Naive thymus-derived CD4-positive, alpha-beta T cell (primary cell): ENCODE data around the gene MSANTD1. TPM values are rescaled to one million over a fixed set of nuclear protein-coding genes. Genes with fewer than 3 reads are reported as not detected.

ENCODE experiments used
- ATAC-seq: fragments of 150-1000 bp; cut with Tn5 transposase; 2 replicates; pipeline ENCODE4 v1.10.0; 2021; ENCODE audit warnings: mild to moderate bottlenecking, moderate library complexity
- CTCF ChIA-PET: fragments of 350-600 bp; sonication (Branson Sonifier 250); formaldehyde crosslinking; loops from one replicate; lab custom pipeline; 2021; ENCODE audit warnings: antibody characterized with exemption; lab: Charles Lee
- POLR2A ChIA-PET: fragments of 350-600 bp; sonication (Branson Sonifier 250); formaldehyde crosslinking; loops from one replicate; lab custom pipeline; 2021; ENCODE audit warnings: antibody characterized with exemption, inconsistent platforms; lab: Charles Lee
- DNase-seq, 9 donors: peaks; one replicate each; pipeline versions ENCODE4 v3.0.0 to v3.0.0-alpha.2; 2020 to 2022; ENCODE audit warnings: mixed read lengths in 1 of 9
- H3K27ac ChIP-seq: one replicate; pipeline ENCODE4 v1.7.0; 2013; ENCODE audit warnings: mild to moderate bottlenecking, low read depth, low read length, moderate library complexity
- H3K27me3 ChIP-seq, 2 donors: one replicate each; pipeline ENCODE4 v1.7.0; 2013; ENCODE audit warnings: low read length in 2 of 2, mild to moderate bottlenecking in 2 of 2, moderate library complexity in 2 of 2; ENCODE audit not compliant: control insufficient read depth in 2 of 2, insufficient read depth in 2 of 2
- H3K36me3 ChIP-seq, 3 experiments: 1 replicate in 2 of 3; 2 replicates in 1 of 3; pipeline ENCODE4 v1.7.0; 2013; ENCODE audit warnings: low read length in 3 of 3, mild to moderate bottlenecking in 3 of 3, moderate library complexity in 1 of 3; ENCODE audit not compliant: insufficient read depth in 3 of 3, control insufficient read depth in 2 of 3
- H3K4me1 ChIP-seq, 2 donors: one replicate each; pipeline ENCODE4 v1.7.0; 2013; ENCODE audit warnings: low read length in 2 of 2, mild to moderate bottlenecking in 2 of 2, moderate library complexity in 1 of 2; ENCODE audit not compliant: control insufficient read depth in 2 of 2, insufficient read depth in 2 of 2
- H3K4me3 ChIP-seq: 2 replicates; pipeline ENCODE4 v1.7.0; 2013; ENCODE audit warnings: mild to moderate bottlenecking, low read length
- H3K9me3 ChIP-seq, 3 experiments: 1 replicate in 2 of 3; 2 replicates in 1 of 3; pipeline ENCODE4 v1.7.0; 2013; ENCODE audit warnings: low read length in 3 of 3; ENCODE audit not compliant: control insufficient read depth in 2 of 3
- H3K27ac Mint-ChIP-seq, 9 donors: one replicate each; pipeline ENCODE4 v1.8.0; 2020 to 2022; ENCODE audit warnings: mixed read lengths in 9 of 9, mild to moderate bottlenecking in 8 of 9, moderate library complexity in 5 of 9, inconsistent platforms in 2 of 9
- H3K27me3 Mint-ChIP-seq, 5 donors: one replicate each; pipeline ENCODE4 v1.8.0; 2021 to 2022; ENCODE audit warnings: mixed read lengths in 5 of 5, mild to moderate bottlenecking in 1 of 5
- H3K36me3 Mint-ChIP-seq, 5 donors: one replicate each; pipeline ENCODE4 v1.8.0; 2020 to 2022; ENCODE audit warnings: mixed read lengths in 5 of 5, mild to moderate bottlenecking in 3 of 5, inconsistent platforms in 1 of 5
- H3K4me1 Mint-ChIP-seq, 7 donors: one replicate each; pipeline ENCODE4 v1.8.0; 2020 to 2022; ENCODE audit warnings: mixed read lengths in 7 of 7, mild to moderate bottlenecking in 3 of 7, inconsistent platforms in 1 of 7
- H3K4me3 Mint-ChIP-seq, 10 donors: one replicate each; pipeline ENCODE4 v1.8.0; 2020 to 2022; ENCODE audit warnings: mild to moderate bottlenecking in 10 of 10, mixed read lengths in 10 of 10, moderate library complexity in 6 of 10, inconsistent platforms in 2 of 10
- H3K9me3 Mint-ChIP-seq, 11 donors: one replicate each; pipeline ENCODE4 v1.8.0; 2020 to 2022; ENCODE audit warnings: mixed read lengths in 11 of 11, mild to moderate bottlenecking in 4 of 11, inconsistent platforms in 1 of 11, moderate library complexity in 1 of 11
- intact Hi-C, 2 donors: fragments of 100-400 bp; cut with micrococcal nuclease; formaldehyde crosslinking; loops; one replicate each; pipeline ENCODE4 v1.15.1; 2023
- polyA plus RNA-seq, 2 donors: library from polyadenylated mRNA; unstranded; fragments of 300-500 nt; fragmentation: Illumina TruSeq; gene quantifications; one replicate each; pipeline ENCODE4 v1.2.3, GENCODE V29; 2021
- total RNA-seq, 6 experiments: library from RNA in 5 of 6; stranded (reverse) in 5 of 6; gene quantifications; 1 replicate in 5 of 6; 2 replicates in 1 of 6; pipeline ENCODE4 v1.2.3 and lab custom pipeline; 2021 to 2026

The MSANTD1 gene
- total and polyA plus RNA-seq, 7 experiments from 2014 or later, result 1.4 to 2.7 (median 2.3) TPM; not detected in 2

DNA sequence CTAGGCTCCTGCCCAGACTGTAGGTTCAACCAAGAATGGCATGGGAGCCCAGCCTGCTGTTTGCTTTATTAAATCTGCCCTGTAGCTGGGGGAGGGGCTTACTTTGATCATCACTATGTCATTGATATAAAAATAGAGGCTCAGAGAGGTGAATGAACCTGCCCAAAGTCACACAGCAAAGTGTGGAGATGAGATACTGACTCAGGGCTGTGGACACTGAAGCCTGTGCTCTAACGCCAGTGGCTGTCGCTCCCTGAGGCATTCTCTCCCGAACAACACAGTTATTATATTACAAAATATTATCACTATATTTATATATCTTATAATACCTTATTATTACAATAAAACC, 3.5 kb downstream of the MSANTD1 start:
- DNase-seq (no peak), ATAC-seq (no peak)
- H3K27ac ChIP-seq, result no peak overlapping the region
- intact Hi-C loops, result no loop called here
- Mint-ChIP-seq H3K27me3 (no peaks in the 10 kb centered on the region), H3K4me3 (no peak overlapping the region), H3K4me1 (no peaks in the 10 kb centered on the region), H3K36me3 (peaks cover 0 to 12% (median 0%) of the 10 kb centered on the region in 5 donors), H3K9me3 (no peaks in the 10 kb centered on the region), H3K27ac (no peak overlapping the region)
- POLR2A ChIA-PET, result no interaction called here
- H3K27me3 ChIP-seq, result no peaks in the 10 kb centered on the region
- H3K4me1 ChIP-seq, result no peaks in the 10 kb centered on the region
- H3K4me3 ChIP-seq, result no peak overlapping the region
- CTCF ChIA-PET, result no interaction called here
- no peaks in the 10 kb centered on the region for H3K9me3 ChIP-seq
- peaks cover 0 to 11% (median 0%) of the 10 kb centered on the region in 3 experiments for H3K36me3 ChIP-seq

GRCh38 chr4:3252831-3253641, 4.1 kb downstream of the MSANTD1 start:
- CTCF ChIA-PET, result no interaction called here

GRCh38 chr4:3253808-3254207, 4.8 kb downstream of the MSANTD1 start:
- Mint-ChIP-seq H3K36me3 (peaks cover 0 to 12% (median 0%) of the 10 kb centered on the region in 5 donors), H3K27ac (no peak overlapping the region), H3K27me3 (no peaks in the 10 kb centered on the region), H3K4me1 (no peaks in the 10 kb centered on the region), H3K9me3 (no peaks in the 10 kb centered on the region), H3K4me3 (no peak overlapping the region)
- DNase-seq (no peak), ATAC-seq (no peak)
- CTCF ChIA-PET, result no interaction called here
- Histone ChIP-seq H3K36me3 (peaks cover 0 to 11% (median 0%) of the 10 kb centered on the region in 3 experiments), H3K4me3 (no peak overlapping the region), H3K9me3 (no peaks in the 10 kb centered on the region), H3K27ac (no peak overlapping the region), H3K27me3 (no peaks in the 10 kb centered on the region), H3K4me1 (no peaks in the 10 kb centered on the region)
- intact Hi-C loops, result no loop called here
- POLR2A ChIA-PET, result no interaction called here

More at GRCh38 chr4:3252831-3253641, 4.1 kb downstream of the MSANTD1 start:
- Mint-ChIP-seq H3K27ac (no peak overlapping the region), H3K27me3 (no peaks in the 10 kb centered on the region), H3K4me1 (no peaks in the 10 kb centered on the region), H3K36me3 (peaks cover 0 to 12% (median 0%) of the 10 kb centered on the region in 5 donors), H3K4me3 (no peak overlapping the region), H3K9me3 (no peaks in the 10 kb centered on the region)
- POLR2A ChIA-PET, result no interaction called here
- Histone ChIP-seq H3K27me3 (no peaks in the 10 kb centered on the region), H3K4me1 (no peaks in the 10 kb centered on the region), H3K9me3 (no peaks in the 10 kb centered on the region), H3K36me3 (peaks cover 0 to 11% (median 0%) of the 10 kb centered on the region in 3 experiments), H3K4me3 (no peak overlapping the region), H3K27ac (no peak overlapping the region)
- intact Hi-C loops, result no loop called here
- ATAC-seq, result no peak
- DNase-seq, result no peak

DNA sequence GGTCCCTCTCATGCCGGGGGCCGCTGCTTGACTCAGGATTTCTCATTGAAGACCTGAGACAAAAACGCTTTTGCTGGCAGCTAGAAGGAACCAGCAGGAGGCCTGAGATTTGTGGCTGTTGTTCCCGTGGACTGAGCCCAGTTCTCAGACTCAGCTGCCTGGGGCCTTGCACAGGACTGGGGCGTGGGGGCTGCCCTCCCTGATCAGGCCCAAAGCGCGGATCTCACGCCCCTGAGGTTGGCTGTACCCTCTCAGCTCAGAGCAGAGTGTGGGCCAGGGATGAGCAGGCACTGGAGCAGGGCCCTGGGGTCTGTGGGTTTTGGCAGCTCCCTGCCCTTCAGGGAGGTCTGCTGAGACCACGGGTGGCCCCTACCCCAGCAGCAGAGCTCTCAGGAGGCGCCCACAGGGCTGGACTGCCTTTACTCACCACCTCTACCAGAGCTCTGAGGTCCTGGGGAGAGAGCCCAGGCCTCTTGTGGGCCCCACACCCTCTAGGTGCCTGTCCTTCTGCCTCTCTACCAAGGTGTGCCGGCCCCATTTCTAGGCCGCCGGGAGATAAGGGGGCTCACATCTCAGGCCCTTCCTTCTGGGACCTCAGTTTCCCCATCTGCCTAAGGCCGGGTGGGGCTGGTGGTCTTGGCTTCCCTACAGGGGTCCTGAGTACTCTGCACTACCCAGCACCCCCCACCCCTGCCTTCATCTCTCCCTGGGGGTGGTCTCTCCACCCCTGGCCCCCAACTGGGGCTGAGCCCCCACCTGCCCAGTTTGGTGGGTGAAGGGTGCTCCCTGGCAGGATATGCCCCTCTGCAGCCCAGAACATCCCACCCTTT, 5.6 kb downstream of the MSANTD1 start:
- Histone ChIP-seq H3K4me1 (no peaks in the 10 kb centered on the region), H3K27me3 (no peaks in the 10 kb centered on the region), H3K4me3 (no peak overlapping the region), H3K9me3 (no peaks in the 10 kb centered on the region), H3K36me3 (peaks cover 0 to 11% (median 0%) of the 10 kb centered on the region in 3 experiments), H3K27ac (no peak overlapping the region)
- CTCF ChIA-PET, result no interaction called here
- no peaks in the 10 kb centered on the region for H3K4me1 Mint-ChIP-seq
- H3K27me3 Mint-ChIP-seq, result no peaks in the 10 kb centered on the region
- H3K27ac Mint-ChIP-seq, result no peak overlapping the region
- H3K4me3 Mint-ChIP-seq, result no peak overlapping the region
- POLR2A ChIA-PET, result no interaction called here
- ATAC-seq, result no peak
- H3K9me3 Mint-ChIP-seq, result no peaks in the 10 kb centered on the region
- no peak for DNase-seq
- peaks cover 0 to 12% (median 0%) of the 10 kb centered on the region in 5 donors for H3K36me3 Mint-ChIP-seq
- intact Hi-C loops, result no loop called here

GRCh38 chr4:3255611-3256186, 6.7 kb downstream of the MSANTD1 start:
- H3K36me3 ChIP-seq, result peaks cover 0 to 11% (median 0%) of the 10 kb centered on the region in 3 experiments
- H3K27me3 ChIP-seq, result no peaks in the 10 kb centered on the region
- no peak for DNase-seq
- no peaks in the 10 kb centered on the region for H3K27me3 Mint-ChIP-seq
- no peak for ATAC-seq
- H3K36me3 Mint-ChIP-seq, result peaks cover 0 to 12% (median 0%) of the 10 kb centered on the region in 5 donors
- H3K4me3 Mint-ChIP-seq, result no peak overlapping the region
- ChIA-PET CTCF (no interaction called here), POLR2A (no interaction called here)
- no peak overlapping the region for H3K27ac ChIP-seq
- intact Hi-C loops, result no loop called here
- no peak overlapping the region for H3K27ac Mint-ChIP-seq
- H3K9me3 Mint-ChIP-seq, result no peaks in the 10 kb centered on the region
- no peaks in the 10 kb centered on the region for H3K9me3 ChIP-seq
- H3K4me3 ChIP-seq, result no peak overlapping the region
- H3K4me1 Mint-ChIP-seq, result no peaks in the 10 kb centered on the region
- H3K4me1 ChIP-seq, result no peaks in the 10 kb centered on the region

DNA sequence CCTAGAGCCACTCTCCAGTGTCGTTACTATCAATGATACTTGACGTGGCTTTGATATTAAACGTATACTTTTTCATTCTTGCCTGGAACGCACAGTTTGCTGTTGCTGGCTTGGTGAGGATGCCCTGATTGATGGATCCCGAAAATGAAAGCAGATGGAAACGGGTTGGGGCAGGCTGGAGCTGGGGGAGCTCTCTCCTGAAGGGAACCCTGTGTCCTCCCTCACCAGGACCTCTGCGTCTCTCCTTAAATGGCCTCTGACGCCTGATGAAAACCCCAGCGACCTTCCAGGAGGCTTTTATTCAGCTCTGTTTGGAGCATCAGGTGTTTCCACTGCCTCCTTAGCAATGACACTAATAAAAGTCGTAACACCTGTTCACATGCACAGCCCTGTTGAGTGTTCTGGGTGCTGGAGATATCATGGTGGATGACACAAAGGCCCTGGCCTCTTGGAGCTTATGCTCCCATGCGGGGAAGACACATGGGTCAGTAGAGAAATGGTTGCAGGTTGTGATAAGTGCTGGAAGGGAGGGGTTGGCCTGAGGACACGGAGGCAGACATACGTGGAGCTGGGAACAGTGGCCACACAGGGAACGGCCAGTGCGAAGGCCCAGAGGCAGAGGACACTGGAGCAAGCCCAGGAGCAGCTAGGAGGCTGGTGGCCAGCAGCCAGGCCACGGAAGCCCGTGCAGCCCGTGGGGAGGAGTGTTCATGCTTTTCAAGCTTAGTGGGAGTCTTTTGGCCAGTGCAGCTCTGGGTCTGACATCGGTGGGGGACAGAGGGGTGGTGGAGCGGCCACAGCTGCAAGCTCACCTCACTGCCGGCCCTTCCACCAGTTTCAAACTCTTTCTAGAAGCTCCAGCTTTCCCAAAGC, 7.5 kb downstream of the MSANTD1 start:
- Histone ChIP-seq H3K4me1 (no peaks in the 10 kb centered on the region), H3K27me3 (no peaks in the 10 kb centered on the region), H3K36me3 (peaks cover 0 to 11% (median 0%) of the 10 kb centered on the region in 3 experiments), H3K27ac (no peak overlapping the region), H3K9me3 (no peaks in the 10 kb centered on the region), H3K4me3 (no peak overlapping the region)
- Mint-ChIP-seq H3K27ac (no peak overlapping the region), H3K4me1 (no peaks in the 10 kb centered on the region), H3K9me3 (no peaks in the 10 kb centered on the region), H3K27me3 (no peaks in the 10 kb centered on the region), H3K36me3 (peaks cover 0 to 12% (median 0%) of the 10 kb centered on the region in 5 donors), H3K4me3 (no peak overlapping the region)
- POLR2A ChIA-PET, result no interaction called here
- DNase-seq, result no peak
- no peak for ATAC-seq
- intact Hi-C loops, result no loop called here
- CTCF ChIA-PET, result interaction anchor here (1.0 kb wide), 1 partner anchor 224 kb away, joined by 3 read pairs; no protein-coding TSS in a partner anchor
